ENCODE data around the gene PDXK.
A peak's percentile ranks its signal among the peaks of the same experiment; 100 is the strongest.
"Not testable (repeated sequence)": the region's sequence is repeated elsewhere in the genome, so short reads cannot be mapped to it uniquely, and the experiment has no call there.

PDXK gene

DNA sequence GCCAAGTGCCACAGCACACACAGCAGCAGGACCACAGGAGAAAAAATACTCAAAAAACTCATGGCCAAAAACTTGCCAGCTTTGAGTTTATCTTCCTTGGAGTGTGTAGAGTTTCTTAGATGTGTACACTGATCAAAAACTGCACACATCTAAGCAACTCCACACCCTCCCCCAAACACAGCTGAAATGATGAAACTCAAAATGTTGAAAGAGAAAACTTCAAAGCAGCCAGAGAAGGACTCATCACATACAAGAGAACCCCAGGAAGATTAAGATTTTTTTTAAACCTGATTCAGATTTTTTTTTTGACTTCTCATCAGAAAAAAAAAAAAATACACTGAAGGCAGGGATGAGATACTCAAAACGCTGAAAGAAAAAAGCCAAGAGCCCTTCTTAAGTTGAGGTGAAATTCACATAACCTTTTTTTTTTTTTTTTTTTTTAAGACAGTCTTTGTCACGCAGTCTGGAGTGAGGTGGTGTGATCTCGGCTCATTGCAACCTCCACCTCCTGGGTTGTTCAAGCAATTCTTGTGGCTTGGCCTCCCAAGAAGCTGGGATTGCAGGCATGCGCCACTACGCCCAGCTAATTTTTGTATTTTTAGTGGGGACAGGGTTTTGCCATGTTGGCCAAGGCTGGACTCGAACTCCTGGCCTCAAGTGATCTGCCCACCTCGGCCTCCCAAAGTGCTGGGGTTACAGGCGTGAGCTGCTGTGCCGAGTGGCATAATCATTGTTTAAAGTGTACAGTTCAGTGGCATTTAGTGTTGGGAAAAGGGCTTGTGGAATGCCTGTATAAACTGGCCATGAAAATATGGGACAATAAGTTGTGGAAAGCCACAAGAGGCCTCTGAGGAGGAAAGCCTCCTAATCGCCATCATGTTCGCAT, 20.9 kb upstream of the PDXK start:
- no peak for DNase-seq

DNA sequence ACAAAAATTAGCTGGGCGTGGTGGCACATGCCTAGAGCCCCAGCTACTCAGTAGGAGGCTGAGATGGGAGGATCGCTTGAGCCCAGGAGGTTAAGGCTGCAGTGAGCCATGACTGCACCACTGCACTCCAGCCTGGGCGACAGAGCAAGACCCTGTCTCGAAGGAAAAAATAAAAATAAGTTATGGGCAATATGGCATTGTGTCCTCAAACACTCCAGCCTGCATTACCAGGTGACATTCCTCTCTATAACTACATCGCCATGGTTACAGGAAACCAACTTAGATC, 19.5 kb upstream of the PDXK start:
- DNase-seq = not testable (repeated sequence)

DNA sequence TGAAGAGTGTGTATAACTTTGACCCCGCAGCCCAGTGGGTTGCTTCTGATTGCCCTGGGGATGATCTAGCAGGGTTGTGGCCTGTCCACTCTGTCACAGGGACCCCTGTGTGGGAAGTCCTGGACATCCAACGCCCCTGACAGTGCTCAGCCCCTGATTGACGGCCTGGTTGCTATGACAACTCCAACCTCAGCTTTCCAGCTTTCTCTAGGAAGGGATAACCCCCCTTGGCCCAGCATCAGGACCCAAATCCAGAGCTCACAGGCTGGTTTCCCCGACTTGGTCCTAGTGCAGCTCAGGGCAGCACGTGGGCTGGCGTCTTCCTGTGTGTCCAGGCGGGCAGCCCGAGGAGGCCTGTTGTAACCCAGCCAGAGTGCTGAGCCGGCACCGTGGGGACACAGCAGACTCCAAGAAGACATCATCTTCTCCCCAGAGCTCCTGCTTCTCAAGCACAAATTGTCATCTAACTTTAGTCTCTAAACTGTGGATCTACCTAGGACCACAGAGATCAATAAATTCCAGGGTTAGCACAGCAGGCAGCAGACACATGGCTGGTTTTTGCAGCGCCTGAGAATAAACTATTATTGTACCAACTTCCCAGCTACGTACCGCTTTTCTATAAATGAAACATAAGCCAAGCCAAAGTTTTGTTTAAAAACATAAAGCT, 18.9 kb upstream of the PDXK start:
- DNase-seq = no peak

DNA sequence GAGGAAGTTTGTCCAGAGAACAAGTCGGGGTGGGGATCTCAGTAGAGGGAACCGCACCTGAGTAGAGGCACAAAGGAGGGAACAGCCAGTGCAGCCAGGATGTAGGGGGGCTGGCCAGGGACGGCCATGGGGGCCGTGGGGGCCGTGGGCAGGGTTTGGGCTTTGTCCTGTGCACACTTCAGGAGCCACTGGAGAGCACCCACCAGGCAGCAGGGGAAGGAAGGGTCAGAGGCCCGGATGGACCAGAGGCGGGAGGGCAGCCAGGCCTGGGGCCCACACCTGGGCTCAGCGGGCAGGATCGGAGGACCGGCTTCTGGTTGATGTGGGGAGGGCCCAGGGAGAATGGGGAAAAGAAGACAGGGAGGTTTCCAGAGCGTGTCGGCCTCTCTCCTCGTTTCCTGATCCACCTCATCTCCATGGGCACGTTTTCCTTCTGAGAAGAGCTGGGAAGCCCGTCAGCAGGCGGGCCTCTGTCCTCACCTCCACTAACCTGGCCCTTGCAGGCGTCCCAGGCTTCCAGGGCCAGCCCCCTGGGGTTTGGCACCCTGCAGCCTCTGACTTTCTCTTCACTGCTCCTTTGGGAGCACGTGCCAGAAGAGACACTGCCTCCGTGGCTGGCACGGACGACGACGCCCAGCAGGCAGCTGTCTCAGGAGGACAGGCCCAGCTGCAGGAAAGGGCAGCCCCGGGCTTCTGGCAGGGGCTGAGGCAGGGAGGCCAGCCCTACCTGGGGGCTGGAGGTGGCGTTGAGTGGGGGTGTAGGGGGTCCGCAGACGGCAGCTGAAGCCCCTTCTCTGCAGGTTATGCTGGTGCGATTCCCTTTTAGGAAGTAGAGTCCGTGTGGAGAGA, 16.8 kb upstream of the PDXK start:
- no peak for DNase-seq

DNA sequence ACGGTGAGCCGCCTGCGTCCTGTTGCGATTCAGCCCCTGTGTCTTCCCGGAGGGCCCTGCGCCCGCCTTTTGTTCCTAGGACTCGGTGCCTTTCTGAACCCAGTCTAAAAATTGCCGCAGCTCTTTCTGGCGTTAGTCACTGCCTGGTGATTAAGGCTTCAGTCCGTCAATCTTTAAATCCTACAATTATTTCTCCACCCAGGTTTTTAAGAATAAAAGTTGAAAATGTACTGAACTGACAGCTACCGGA, 16.2 kb upstream of the PDXK start:
- peak; percentile 37 for DNase-seq

DNA sequence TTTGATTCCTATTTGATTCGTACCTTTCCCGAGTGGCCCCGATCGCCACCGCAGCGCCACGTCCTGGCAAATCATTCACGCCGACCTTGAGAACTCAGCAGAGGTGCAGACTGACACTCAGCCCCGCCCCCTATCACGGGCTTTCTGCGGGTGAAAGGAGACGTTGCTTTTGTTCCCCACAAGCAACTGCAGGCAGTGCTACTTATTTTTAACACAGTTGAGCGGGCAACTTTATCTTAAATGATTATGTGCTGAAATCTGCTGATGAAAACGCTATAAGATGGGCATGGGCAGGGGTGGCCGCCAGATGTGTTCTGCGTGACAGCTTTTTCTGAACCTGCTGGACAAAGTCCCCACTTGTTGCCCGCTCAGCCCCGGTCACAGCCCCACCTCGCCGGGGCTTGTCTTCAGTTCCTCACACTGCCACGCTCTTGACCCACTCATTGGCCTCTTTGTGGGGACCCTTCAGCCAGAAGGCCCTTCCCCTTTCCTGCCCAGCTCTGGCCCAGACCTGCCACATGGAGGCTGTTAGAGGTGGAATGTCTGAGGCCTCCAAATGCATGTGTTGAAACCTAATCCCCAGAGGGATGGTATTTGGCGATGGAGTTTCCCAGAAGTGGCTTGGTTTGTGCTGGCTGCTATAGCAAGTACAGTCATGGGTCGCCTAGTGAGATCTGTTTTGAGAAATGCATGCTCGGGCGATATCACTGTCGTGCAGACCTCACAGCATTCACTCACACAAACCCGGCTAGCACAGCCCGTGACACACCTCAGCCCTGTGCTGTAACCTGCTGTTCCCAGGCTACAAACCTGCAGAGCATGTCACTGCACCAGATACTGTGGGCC, 15.7 kb upstream of the PDXK start:
- DNase-seq = peak; percentile 69

DNA sequence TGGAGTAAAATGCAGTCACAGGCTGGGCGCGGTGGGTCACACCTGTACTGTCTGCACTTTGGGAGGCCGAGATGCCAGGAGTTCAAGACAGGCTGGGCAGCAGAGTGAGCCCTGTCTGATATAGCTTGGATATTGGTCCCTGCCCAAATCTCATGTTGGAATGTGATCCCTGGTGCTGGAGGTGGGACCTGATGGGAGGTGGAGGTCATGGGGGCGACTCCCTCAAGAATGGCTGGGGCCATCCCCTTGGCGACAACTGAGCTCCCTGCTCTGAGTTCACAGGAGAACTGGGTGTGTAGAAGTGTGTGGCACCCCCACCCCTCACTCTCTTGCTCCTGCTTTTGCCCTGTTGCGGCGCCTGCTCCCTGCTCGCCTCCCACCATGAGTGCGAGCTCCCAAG, 11.5 kb upstream of the PDXK start:
- DNase-seq = no peak

DNA sequence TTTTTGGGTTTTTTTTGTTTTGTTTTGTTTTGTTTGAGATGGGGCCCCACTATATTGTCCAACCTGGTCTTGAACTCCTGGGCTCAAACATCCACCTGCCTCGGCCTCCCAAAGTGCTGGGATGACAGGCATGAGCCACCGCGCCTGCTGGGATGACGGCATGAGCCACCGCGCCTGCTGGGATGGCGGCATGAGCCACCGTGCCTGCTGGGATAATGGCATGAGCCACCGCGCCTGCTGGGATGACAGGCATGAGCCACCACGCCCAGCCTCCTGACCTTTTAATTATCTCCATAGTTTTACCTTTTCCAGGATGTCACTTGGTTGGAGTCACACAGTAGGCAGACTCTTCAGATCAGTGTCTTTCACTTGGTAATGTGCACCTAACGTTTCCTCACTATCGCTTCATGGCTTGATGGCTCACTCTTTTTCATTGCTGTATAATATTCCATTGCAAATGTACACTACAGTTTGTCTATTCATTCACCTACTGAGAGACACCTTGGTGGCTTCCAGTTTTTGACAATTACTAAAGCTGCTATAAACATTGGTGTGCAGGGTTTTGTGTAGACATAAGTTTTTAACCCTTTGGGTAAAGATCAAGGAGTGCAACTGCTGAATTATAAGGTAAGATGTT, 10.1 kb upstream of the PDXK start:
- no peak for DNase-seq

DNA sequence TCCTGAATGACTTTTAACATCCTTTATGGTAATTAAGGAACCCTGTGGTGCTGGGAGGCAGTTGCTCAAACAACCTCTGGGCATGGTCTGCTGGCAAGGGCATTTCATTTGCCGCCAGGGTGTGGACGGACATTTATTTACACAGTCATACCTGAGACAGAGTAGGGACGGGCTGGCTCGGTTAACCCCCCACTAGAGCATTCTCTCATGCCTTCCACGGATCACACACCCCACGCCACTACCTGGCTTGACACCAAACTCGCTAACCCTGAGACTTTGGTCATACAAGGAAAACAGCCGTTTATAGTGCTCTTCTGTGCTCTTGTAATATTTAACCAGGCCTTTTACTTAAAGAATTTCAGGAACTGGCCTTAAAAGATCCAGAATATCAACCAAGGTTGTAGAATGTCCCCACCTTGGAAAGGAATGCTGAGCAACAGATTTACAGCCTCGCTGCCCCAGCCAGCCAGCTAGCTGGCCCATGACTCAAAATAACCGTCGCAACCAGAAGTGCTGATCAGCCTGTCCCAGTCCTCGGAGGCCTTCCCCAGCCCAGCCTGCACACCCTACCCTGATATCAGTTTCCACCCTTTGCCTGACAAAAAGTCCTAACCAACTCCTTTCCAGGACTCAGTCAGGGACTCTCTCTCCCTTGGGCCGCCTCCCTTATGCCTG, 6.5 kb upstream of the PDXK start:
- peak; percentile 42 for DNase-seq

DNA sequence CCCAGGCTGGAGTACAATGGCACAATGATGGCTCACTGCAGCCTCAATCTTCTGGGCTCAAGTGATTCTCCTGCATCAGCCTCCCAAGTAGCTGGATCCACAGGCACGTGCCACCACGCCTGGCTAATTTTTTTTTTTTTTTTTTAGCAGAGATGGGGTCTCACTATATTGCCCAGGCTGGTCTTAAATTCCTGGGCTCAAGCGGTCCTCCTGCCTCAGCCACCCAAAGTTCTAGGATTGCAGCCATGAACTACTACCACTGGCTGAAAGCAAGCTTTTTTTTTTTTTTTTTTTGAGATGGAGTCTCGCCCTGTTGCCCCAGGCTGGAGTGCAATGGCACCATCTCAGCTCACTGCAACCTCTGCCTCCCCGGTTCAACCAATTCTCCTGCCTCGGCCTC, 5.8 kb upstream of the PDXK start:
- DNase-seq = not testable (repeated sequence)

DNA sequence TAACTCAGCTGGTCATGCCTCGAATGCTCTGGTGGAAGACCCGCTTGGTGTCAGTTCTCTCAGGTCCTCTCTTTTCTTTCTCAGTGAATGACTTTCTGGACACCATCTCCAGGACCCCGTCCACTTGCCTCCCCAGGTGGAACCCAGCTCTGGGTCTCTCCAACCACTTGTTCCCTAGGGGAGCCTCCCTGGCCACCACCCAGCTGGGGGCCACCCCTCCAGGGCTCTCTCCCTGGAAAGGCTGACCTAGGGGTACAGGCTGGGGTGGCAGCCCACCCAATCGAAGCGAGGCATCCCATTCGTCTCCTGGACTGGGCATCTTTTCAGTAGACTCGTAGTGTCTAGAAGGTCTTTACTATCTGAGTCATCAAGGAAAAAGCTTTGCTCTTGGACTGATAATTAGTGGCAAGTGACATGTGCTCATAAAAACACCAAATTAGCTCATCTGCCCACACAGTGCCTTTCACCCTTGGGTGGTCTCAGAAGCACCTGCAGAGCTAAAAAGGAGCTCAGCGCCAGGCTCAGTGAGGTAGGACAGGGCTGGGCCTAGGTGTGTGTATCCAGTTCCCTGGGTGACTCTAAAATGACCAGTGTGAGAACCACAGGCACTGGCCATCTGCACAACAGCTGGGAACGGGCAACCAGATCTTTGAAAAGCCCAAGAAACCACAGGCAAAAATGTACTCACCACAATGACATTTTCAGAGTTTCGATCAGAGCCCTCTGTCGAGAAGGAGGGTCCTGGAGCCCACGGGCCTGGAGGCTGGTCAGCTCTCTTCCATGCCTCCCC, 2.4 kb upstream of the PDXK start:
- DNase-seq = no peak

DNA sequence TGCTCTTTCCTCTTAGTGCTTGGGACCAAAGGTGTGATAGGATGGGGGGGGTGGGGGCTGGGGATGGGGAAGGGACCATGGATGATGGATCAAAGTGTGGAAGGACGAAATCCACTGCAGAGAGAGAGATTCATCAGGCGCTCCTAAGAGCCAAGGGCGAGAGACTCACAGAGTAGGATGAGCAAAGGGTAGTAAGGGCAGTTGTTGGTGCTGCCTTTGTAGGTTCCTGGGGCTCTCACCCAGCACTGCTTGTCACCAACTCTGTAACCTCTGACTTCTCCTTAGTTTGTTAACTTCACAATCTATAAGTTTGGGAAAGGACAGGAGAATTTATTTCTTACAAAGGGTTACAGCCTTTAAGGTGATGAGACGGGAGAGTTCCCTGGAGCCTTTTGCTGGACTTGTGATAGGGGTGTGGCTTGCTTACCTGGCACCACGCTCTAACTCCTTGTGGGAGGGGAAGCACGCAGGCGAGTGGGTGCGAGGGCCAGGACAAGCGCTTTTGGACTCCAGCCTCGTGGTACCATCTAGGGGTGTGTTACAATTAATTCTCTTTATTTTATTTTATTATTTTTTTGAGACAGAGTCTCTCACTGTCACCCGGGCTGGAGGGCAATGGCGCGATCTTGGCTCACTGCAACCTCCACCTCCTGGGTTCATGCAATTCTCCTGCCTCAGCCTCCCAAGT, 1.6 kb upstream of the PDXK start:
- no peak for DNase-seq

DNA sequence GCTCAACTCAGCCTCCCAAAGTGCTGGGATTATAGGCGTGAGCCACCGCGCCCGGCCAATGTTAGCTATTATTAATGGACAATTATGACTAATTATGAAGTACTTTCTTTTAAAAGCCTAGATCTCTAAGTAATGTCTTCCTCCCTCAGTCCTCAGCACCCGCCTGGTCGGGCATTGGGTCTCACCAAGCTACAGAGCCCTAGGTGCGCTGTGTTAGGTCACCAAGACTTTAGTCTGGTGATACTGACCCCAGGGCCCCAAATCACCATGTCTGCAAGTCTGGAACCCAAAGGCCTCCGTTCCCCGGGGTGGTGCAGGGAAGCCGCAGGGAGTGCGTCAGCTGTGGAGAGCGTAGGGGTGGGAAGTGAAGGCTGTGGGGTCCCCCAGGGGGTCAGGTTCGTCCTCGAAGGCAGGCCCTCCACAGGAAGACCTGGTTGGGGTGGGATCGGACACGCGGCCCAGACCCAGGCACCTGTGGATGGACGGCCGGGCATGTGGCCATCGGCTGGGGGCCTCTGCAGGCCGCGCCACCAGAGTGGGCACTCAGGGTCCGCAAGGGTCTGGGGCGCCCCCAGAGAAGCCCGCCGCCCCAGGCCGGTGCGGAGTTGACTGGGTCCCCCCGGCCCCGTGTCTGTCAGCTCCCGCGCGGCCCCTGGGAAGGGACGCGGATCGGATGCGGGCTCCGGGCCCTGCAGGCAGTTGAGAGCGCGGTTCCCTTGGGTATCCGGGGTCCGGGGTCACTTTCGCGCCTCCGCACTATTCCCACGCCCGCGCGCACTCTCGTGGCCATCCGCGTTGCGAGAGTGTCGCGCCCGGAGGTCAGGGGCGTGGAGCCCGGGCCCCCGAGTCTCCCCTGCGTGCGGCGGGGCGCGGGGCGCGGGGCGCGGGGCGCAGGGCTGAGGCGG, 710 bp upstream of the PDXK start:
- no peak for DNase-seq

DNA sequence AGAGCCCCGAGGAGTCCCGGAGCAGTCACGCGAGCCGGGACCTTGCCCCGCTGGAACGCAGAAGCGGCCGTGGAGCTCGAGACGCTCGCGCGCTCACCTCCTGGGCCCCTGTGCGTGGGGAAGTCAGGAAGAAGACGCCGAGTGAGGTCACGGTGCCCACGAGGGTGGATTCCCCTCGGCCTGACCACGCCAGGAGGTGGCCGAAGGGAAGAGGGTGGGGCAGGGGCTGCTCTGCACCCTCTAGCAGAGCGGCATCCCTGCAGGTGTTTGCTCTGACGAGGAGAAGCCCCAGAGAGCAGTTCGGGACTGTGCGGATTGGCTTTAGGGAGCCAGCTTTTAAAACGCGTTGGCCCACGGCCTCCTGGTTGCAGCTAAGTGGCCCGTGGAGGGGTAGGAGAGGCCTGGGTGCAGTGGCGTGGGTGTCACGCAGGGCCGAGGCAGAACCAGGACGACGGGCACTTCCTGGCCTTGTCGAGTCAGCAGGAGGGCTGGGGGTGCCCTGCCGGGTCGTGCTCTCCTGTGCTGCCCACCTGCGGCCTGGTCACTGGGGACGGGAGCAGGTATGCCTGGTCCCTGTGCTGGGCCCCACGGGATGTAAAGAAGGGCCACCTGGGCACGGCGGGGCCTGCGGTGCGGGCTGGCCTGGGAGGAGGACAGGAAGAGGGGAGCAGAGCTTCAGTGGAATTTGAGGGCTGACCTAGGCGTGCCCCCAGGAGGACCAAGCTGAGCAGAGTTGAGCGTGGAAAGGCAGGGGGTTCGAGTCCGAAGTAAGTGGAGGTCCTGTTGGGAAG, 1.0 kb downstream of the PDXK start:
- no peak for DNase-seq

DNA sequence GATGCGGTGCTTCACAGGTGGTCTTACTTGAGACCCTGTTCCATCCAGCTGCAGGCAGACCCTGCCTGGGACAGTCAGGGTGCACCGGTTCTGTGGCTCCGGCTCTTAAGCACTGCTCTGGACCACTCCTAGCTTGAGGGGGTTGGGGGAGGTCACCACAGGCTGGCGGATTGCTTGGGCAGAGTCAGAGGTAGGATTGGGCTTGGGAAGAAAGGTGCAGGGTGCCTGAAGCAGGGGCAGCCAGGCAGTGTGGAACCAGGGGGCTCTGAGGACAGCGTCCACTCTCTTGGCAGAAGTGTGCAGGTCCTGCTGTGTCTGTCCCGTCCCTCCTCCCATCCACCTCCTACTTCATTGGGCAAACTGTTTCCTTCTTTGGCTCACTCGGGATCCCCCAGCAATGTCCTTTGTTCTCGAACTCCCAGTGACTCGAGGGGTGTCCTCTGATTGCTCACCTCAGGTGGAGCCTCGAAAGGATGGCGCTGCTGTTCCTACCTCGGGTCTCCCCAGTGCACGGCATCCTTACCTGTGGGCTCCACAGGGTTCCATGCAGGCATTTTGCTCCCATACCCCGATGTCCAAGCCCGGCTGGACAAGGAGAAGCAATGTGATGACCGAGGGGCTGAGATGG, 1.7 kb downstream of the PDXK start:
- DNase-seq = no peak

DNA sequence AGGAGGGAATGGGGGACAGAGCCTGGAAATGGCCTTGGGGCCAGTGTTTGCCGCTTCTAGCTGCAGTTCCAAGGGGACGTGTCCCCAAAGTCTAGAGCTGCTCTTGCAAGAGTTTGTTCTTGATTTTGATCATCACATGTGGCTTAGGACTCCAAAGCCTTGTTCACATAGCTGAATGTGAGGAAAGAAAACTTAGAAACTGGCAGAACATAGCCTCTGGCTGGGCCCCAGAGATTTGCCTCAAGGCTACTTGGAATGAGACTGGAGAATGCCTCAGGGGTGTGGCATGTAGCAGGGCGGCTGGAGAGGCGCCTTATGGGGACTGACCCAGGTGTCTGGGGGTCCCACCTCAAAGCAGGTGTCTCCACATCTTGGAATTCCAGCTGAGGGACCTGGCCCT, 2.3 kb downstream of the PDXK start:
- no peak for DNase-seq

DNA sequence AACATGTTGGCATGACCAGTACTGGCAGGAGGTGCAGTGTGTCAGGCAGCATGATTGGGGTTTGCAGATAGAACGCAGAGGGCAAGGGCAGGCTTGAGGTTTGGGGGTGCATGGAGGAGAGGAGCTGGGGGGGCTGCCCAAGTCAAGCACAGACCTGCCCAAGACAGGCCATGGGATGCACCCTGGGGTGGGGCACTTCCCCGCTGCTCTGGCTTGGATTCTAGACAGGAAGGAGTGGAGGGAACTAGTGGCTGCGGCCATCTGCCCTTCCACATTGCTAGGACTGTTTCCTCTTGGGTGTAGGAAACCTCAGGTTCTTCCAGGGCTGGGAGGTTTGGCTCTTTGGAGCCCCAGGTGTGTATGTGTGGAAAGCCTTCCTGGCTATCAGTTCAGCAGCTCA, 3.0 kb downstream of the PDXK start:
- DNase-seq = no peak

DNA sequence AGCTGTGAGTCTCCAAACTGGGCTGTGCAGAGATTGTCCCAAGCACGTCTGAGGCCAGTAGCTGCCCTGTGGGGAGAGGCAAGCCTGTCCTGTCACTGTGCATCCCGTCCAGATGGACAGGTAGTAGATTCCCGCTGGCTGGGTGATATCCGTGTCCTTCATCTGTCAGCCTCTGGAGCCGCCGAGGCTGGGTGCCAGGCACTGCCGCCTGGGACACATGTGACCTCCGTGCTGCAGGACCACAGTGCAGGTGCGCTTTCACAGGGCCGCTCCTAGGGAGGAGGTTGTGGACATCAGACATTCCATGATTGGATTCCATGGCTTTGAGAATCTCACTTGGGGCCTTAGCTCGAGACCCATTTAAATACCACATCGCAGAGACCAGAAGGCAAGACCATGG, 4.7 kb downstream of the PDXK start:
- no peak for DNase-seq

Data from fibroblast of skin of back (primary cell).